A172 (cell line): ENCODE data around the gene TRIO. TPM values are rescaled to one million over a fixed set of nuclear protein-coding genes. Genes with fewer than 3 reads are reported as not detected.
"Not testable (repeated sequence)": the region's sequence is repeated elsewhere in the genome, so short reads cannot be mapped to it uniquely, and the experiment has no call there.

Source experiments
- DNase-seq: peaks from one replicate; pipeline ENCODE4 v3.0.0-alpha.2; 2015; ENCODE audit warnings: low spot score
- total RNA-seq: library from RNA; depleted of rRNA; stranded (reverse); fragments of >200 nt; shearing (Covaris generic); gene quantifications from 2 replicates; pipeline ENCODE4 v1.2.3, GENCODE V29; 2014; rRNA removed

Gene TRIO
- total RNA-seq, 1 experiment from 2014 or later: 180 TPM

DNA sequence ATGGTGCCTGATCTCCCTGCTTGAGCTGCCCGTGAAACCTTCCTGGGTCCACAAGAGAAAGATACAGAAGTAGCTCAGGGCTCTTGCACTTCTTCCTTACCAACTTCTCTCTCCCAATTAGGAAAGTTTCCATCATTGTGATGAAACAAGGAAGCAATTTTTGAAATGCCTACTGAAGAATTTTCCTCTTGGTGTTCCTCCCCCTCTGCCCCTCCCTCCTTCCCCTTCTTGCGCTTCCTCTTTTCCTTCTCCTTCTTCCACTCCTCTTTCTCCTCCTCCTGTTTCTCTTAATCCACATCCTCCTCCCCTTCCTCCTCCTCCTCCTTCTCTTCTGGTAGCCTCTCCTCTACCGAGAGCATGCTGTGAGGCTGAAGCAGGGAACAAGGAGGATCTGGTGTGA is 402.2 kb downstream of the TRIO start:
- no peak for DNase-seq

DNA sequence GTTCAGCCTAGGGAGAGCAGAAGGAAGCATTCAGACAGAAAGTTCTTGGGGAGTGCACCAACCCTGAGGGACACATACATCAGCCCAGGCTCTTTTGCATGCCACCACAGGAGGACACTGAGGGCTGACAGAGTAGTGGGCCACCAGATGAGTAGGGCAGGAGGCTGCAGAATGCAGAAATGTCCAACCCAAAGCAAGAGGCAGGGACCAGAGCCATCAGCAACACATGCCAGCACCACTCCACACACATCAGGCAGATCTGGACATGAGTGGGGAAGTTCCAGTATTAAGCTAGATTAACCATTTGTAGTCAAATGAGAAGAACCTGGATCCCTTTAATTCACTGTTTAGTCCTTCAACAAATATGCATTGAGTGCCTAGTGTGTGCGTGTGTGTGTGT is 402.7 kb downstream of the TRIO start:
- DNase-seq: no peak

DNA sequence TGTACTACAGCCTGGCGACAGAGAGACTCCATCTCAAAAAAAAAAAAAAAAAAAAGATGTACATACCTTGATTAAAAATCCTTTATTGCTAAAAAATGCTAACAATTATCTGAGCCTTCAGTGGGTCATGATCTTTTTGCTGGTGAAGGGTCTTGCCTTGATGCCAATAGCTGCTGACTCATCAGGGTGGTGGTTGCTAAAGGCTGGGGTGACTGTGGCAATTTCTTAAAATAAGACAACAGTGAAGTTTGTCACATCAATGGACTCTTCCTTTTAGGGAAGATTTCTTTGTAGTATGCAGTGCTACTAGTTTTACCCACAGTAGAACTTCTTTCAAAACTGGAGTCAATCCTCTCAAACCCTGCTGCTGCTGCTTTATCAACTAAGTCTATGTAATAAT is 404.5 kb downstream of the TRIO start:
- DNase-seq: no peak

DNA sequence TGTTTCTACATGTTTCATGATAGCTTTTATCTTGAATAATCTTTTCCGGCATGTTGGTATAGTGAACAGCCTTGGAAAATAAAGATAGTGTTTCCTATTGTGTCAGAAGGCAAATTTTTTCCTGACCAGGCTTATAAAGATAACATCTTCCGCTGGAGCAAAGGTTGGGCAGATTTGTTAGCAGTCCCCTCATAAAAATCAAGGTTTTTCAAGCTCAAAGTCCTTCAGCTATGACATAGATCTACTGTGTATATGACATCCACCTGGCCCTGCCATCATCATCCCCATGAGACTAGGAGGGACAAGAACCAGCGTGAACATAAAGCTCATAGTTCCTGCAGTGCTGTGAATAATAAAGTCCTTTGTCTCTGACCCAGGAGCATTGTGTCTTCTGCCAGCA is 408.1 kb downstream of the TRIO start:
- no peak for DNase-seq

DNA sequence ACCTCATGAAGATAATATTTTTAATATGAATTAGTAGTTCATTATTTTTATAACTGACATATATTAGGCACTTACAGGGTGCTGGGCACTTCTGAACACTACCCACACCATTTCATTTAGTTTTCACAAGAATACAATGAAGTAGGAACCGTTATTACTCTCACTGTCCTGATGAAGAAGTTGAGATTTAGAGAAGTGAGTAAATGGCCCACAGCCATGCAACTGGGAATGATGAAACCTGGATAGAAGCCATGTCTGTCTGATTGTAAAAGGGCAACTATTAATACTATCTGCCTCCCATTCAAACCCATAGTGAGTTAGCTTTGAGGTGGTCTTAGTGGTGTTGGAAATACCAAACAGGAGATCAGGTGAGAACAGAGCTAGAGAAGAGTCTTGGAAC is 408.9 kb downstream of the TRIO start:
- no peak for DNase-seq

DNA sequence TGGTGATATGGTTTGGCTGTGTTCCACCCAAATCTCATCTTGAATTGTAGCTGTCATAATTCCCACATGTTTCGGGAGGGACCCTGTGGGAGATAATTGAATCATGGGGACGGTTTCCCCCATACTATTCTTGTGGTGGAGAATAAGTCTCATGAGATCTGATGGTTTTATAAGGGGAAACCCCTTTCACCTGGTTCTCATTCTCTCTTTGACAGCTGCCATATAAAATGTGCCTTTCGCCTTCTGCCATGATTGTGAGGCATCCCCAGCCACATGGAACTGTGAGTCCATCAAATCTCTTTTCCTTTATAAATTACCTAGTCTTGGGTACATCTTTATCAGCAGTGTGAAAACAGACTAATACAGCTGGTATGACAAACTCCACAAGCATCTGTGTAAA is 411.1 kb downstream of the TRIO start:
- DNase-seq: not testable (repeated sequence)

DNA sequence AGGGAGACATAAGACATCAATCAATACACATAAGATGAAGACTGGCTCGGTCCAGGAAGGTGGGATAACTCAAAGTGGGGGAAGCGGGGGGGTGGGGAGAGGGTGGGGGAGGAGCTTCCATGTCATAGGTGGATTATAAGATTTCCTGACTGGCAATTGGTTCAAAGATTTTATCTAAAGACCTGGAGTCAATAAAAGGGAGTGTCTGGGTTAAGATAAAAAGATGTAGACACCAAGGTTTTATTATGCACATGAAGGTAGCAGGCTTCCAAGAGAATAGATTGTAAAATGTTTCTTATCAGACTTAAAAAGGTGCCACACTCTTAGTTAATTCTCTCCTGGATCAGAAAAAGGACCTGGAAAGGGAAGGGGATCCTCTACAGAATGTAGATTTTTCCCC is 412.9 kb downstream of the TRIO start:
- DNase-seq: no peak

DNA sequence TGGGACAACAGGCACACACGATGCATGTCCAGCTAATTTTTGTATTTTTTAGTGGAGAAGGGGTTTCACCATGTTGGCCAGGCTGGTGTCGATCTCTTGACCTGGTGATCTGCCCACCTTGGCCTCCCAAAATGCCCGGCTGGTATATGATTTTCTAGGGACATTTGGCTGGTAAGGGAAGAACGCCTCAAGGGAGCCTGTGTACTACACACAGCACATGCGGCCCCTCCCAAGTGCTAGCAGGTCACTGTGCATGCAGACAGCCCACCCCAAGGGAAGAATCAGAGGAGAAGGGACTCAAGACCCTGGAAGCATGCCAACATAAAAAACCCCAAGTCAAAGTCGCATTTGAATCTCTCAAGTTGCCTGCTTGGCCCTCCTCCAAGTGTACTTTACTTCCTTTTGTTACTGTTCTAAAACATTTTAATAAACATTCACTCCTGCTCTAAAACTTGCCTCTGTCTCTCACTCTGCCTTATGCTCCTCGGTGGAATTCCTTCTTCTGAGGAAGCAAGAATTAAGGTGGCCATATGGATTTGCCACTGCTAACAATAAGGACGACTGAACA is 414.1 kb downstream of the TRIO start:
- DNase-seq: no peak

DNA sequence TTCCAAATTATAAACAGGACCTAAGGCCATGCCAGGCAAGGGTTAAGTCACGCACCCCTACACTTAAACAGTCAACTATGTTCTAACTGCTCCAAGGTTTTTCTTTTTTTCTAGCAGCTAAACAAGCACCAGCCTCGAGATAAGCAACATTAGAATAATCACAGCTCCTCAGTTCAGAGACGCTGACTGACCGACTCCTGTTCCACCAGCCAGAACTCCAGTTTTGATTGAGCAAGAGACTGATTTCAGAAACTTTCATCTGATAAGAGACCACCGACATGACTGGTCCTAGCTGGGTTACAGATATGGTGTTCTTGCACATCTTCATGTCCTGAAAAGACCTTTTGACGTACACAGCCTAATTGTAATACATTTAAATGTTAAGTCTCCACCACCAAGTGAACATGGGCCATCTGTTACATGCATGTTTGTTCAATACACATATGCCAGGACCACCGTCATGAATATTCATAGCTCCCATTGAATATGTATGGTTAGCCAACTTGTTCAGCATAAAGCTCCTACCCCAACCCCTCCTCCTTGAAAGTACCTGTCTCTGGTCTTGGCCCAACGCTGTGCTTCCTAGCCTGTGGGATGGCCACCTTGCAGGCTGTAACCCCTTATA is 414.8 kb downstream of the TRIO start:
- DNase-seq: no peak

Other genes with a start within 250 kb of the TRIO start
- 2.1 and 2.2 TPM in 2 replicates for gene DNAH5, start 198.7 kb upstream of the TRIO start, total RNA-seq